SKM-1 (cell line): ENCODE measurements around the gene MYF5.

Source experiments
- DNase-seq: peaks from one replicate; lab custom pipeline; 2025; ENCODE audit not compliant: unreplicated experiment; lab: John Stamatoyannopoulos, UW

MYF5 gene

DNA sequence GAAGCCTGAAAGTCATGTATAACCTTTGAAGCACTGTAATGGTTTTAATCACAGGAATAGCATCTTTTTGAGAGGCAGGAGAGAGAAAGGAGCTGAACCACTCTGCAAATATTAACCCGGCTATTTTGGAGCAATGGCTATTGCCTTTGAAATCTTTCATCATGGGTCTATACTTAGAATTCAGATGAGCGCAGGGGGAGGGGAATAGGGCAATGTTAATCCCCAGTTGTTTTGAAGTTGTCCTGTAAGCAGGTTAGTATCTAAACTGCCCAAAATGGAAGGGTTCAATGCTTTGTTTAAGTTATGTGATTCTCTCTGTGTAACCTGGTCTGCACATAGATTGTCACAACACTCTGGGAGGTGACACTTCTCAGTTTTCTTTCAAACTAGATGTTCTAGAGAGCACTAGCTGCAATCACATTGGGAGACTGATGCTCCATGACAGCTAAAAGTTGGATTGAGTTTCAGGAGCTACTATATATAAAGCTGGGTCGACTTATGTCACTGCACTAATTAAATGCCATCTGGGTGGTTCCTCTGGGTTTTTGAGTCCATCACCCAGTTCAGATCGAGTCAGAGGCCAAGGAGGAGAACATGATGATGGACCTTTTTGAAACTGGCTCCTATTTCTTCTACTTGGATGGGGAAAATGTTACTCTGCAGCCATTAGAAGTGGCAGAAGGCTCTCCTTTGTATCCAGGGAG, 9.4 kb upstream of the MYF5 start, which contains the start of gene MYF6:
MYF6 (plus strand) TSS at position 509 of the 704 bp plus-strand sequence; CDS start at position 595, 86 bp downstream.
- no peak for DNase-seq

DNA sequence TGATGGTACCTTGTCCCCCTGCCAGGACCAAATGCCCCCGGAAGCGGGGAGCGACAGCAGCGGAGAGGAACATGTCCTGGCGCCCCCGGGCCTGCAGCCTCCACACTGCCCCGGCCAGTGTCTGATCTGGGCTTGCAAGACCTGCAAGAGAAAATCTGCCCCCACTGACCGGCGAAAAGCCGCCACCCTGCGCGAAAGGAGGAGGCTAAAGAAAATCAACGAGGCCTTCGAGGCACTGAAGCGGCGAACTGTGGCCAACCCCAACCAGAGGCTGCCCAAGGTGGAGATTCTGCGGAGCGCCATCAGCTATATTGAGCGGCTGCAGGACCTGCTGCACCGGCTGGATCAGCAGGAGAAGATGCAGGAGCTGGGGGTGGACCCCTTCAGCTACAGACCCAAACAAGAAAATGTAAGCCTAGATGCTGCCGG, 8.9 kb upstream of the MYF5 start:
- DNase-seq: no peak

DNA sequence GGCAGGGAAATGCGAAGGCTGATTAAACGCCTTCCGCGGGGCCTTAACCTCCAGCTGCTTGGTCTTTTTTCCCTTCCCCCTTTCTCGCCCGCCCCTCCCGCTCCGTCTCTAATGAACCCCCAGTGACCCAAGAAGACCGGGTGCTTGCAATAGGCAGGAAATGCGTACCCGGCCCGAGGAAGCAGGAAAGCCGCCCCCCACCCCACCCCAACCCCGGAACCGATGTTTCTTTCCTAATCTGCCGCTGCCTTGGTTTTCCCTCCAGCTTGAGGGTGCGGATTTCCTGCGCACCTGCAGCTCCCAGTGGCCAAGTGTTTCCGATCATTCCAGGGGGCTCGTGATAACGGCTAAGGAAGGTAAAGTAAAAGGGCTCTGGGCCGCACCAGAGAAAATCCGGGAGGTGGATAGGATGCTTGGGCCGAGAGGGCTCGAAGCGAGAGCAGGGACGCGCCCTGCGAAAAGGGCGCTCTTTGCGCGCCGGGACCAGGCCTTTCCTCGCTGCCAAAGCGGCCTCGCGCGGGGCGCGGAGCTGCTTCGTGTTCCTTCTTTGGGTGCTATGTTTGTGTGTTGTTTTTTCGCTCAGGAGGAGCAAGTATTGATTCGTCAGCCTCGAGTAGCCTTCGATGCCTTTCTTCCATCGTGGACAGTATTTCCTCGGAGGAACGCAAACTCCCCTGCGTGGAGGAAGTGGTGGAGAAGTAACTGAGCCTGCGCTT, 8.3 kb upstream of the MYF5 start:
- no peak for DNase-seq

DNA sequence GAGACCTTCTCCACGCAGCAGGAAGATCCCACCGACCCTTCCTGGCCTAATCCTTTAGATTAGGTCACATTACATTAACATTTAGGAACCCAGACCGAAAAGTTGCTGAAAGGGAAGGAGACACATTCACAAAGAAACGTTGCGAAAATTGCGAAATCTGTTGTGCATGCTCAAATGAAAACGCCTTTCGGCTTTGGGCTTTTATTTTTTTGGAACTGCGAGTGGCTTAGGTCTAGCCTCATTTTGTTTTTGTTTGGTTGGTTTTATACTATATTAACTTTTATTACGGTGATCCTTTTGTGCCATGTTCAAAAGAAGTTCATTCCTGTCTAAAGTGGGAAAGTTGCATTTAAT, 7.8 kb upstream of the MYF5 start:
- no peak for DNase-seq

DNA sequence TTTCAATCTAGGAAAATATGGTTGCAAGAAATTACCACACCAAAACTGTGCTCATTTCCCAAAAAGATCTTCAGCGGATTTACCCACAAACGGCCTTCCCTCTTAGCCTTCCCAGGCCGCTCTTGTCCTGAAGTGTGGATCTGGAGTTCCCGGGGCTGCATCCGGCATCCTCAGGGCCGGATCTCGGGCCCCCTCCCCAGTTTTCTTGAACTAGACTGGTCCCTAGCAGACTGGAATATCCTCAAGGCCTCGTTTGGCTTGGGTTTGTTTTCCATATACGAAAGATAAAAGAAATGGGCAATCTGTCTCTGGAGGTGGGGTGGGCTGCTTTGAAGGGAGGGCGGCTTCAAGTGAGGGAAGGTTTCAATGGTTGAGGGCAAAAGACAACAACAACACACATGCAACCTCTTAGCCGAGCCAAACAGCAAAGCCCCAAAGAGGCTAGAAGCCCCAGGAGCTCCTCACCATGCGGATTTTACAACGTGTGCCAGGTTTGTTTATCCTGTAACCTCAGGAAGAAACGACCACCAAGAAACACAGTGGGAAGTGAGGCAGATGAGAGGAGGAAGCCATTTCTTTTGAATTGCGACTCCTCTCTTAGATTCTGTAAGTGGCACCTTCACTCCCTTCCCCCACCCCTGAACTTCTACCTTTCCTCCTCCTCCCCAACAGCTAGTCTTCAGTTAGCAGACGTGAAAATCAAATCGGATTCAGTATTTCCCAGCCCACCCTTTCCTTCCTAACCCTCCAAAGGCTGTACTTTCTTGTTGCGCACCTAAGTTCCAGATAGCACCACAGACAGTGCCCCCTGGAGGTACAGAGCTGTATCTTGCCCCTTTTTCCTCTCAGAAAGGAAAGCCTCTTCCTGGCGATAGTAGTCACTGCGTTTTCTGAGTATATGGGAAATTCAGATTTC, 6.6 kb upstream of the MYF5 start:
- no peak for DNase-seq

DNA sequence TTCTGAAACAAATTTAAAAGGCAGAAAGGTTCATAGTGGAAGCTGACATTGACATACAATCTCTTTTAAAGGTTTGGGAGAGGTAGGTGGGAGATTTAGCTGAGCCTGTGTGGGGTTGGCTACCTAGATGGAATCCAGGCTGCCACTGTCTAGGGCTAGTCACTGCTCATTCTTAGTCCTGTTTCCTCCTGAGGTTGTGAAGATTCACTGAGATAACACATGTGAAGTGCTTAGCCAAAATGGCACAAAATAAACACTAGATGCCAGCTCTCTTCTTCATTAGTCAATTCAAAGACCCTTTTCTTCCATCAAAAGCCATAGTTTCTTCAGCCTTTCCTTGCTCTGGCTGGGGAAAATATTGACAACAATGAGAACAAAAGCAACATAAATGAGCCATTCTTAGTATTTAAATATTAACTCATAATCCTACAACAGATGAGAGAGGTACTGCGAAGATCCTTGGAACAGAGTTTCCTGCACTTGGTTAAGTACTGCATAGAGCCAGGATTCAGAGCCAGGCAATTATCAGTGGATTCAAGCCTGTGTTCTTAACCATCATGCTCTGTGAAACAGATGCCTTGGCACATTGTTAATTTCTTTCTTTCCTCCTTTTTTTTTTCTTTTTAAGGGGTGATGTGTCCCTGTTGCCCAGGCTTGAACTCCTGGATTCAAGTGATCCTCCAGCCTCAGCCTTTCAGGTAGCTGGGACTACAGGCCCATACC, 5.8 kb upstream of the MYF5 start:
- DNase-seq: no peak

DNA sequence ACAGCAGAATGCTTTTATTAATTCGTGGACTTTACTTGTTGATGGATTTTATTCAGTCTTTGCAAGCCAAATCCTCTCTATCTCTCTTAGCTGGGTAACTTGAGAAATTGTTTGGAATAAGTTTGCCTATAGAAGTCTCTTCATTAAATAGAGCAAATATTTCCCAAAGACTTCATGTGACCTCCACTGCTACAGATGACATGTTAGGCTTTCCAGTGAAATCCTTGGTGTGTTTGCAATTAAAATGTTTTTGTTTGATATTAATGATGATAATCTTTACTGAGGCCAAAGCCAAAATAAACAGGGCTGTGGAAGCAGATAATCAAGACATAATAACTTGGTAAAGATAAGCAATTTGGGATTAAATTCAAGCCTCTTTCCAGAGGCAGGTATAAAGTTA, 4.8 kb upstream of the MYF5 start:
- DNase-seq: no peak

DNA sequence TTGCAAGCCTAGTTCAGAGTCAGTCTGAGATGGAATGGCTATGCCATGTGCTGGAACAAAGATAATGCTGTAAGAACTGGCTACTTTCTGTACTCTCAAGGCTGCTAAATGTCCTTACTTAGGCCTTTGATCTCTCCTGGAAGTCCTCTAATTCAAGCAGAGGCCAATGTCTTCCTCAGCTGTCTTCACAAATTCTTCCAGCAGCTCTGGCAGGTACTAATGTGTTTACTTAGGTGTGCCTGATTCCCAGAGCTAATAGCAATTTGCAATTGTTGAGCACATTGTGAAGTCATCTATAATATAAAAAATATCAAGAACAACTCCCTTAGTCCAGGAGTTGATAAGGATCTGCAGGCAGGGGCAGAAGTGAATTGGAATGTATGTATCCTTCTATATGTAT, 3.8 kb upstream of the MYF5 start:
- no peak for DNase-seq

DNA sequence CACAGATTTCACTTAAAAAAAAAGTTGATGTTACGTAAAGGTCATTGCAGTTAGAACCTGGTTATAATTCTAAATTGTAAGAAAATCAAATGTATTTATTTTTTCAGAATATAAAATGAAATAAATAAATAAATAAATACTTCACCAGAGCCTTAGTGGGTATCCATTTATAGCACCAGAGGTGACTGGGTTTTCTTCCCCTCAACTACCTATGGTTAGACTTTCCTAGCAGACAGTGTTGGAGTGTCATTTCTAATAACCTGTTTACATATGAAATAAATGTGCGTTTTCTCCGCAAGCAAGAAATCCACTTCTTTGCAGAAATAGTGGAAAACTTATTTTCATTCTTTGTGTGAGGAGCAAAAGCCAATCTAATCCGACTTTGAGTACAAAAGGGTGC, 3.3 kb upstream of the MYF5 start:
- no peak for DNase-seq

DNA sequence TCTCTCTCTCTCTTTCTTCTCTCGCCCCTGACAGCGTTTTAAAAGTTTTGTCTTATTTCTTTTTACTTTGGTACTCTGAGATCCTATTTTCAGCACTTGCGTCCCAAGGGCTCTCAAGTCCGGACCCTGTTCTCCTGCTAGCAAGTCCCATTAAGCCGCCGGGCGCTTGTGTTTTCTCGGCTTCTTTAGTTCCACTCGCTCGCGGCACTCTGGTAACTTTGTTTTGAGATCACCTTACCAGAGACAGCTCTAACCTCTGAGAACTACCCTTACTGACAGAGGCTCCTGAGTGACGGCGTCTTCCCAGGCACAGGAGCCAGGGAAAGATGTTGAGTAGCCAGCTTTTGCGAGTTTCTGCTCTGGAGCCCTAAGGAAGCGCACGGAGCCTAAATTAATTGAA, 2.7 kb upstream of the MYF5 start:
- no peak for DNase-seq

DNA sequence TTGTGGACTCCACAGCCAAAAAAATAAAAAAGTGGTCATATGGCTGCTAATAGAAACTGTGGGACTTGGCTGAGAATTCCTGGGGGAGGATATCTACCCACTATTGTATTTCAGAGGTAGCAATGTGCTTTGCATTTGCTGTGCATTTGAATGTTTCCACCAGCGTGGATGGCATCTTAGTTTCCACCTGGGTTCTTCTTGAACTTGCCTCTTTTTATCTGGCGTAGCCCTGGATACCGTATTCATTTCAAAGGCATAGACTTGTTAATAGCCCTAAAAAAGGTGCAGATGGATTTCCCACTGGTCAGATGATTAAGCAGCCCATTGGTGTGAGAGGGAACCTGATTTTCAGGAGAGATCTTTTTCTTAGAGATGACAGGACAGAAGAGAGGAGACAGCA, 1.9 kb upstream of the MYF5 start:
- DNase-seq: no peak

DNA sequence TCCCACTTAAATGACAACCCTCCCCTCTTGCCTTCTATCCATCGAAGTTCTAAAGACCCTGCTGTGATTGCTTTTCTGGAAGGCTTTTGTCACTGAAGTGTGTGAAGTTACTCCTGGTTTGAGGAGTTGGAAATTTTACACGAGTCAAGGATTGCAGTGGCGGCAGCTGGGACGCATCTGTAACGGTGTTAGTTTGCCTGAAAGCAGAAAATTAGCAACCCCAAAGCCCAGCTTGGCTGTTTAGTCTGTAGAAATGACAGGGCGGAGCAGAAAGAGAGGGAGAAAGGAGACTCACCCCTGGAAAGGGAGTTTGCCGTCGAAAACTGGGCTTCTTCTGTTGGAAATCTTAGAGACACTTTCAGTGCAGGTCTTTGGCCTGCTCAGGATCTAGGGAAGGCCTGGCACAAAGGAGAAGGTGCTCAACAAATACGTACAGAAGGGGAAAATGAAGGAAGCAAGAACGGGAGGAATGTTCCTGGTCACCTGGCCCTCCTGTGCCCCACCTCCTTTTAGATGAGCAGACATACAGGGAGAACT, 931 bp upstream of the MYF5 start:
- DNase-seq: no peak

DNA sequence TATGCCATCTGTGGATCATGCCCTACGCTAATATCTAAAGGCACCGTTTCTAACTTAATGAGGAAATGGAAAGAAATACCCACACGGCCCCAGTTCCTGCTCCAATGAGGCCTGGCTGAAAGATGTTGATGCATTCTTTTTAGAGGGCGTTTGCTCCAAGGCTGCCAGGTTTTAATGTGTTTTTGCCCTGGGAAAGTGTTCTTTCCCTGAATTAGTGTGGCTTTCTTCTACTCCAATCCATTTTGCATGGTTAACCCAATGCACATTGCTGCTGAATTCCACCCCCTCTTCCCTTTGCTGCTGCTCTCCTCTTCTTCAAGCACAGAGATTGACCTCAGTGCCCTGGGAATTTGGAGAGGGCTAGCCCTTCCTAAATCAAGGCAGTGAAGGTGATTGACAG, 1.1 kb downstream of the MYF5 start:
- DNase-seq: no peak

DNA sequence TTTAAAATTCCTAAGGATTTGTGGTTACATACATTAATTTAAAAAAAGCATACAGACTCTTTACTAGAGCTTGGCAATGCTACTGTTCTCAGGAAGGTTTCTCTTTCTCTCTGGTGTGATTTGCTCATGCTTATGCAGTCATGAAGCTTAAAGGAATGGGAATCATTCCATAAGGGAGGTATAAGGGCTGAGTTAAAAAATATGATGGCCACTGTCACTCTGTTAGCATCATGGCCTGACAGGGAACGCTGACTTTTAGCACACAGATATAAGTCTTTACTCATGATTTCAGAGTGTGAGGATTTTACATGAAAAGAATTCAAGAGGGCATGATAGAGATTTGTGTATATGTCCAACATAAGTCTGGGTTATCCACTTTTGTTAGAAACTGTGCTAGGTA, 3.8 kb downstream of the MYF5 start:
- no peak for DNase-seq

DNA sequence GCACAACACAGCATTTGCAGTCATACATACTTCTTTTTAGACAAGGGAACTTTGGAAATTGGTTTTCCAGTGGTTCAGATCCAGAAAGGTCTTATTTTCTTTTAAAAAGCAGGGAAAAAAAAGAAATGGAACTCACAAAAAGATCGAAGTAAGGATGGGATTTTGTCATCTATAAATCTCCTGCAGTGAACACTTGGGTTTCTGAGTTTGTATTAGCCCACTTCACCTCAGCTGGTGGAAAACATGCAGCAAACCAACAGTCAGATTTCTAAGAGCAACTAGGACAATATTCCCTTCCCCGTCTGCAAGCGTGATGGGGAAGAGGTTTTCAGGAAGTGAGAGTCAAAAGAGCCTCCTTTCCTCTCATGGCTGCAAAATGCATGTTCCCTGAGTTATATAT, 4.6 kb downstream of the MYF5 start:
- DNase-seq: no peak

DNA sequence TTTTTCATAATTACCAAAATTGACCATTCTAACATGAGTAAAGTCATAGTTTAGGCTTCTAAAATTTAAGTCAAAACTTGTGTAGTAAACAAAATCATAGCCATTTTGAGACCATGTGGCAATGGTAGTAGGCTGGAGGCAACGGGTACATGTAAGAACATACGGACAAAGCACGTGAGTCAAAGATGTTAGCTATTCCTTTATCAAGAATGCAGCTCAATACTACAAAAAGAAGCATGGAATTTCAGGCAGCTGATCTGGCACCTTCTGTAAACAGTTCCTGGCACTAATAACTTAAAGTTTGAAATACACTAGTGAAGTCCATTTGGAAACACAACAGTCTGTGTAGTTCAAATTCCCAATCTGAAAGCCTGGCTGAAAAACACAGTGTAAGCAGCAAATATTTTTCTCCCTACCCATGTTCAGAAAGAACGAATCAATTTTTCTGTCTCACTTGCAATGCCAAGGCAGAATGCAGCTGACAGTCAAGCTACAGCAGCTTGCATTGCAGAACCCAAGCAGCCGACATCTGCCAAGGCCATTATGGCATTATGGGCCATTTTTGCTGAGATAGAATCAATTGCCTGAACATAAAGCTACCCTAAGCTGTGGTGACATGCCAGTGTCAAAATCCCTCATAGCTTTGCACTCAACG, 29.3 kb downstream of the MYF5 start:
- DNase-seq: no peak

DNA sequence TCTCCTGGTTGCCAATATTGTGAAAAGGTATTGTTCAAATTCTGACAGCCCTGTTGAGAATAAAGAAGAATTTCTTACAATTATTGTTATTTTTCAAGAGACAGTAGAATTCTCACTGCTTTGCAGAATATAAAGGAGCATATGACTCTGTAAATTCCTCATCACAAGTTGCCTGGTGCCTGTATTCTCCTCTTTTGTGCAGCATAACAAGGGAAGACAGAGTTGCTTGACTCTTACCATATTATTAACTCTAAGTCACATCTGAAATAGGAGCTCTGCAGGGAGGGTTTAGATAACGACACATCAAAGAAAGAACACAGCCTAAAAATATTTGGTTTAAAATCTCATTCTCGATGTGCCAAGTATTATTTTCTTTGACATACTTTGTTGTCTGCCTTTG, 31.1 kb downstream of the MYF5 start:
- no peak for DNase-seq

DNA sequence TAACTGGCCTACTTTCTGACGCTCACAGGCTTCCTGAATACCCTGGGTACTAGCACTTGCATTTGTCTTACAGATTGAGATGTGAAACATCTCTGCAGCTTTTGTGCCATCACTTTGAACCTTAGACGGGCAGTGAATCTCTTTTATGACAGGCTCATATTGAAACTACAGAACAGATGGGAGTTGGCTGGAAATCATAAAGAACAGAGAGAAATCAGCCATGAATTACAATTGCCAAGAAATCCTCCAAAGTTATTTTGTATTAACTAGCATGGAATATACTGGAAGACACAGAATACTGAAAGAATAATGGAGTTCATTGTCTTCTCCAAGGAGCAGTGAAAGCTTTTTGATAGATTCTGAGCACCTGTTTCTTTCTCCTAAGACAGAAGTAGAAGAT, 32.7 kb downstream of the MYF5 start:
- DNase-seq: no peak

DNA sequence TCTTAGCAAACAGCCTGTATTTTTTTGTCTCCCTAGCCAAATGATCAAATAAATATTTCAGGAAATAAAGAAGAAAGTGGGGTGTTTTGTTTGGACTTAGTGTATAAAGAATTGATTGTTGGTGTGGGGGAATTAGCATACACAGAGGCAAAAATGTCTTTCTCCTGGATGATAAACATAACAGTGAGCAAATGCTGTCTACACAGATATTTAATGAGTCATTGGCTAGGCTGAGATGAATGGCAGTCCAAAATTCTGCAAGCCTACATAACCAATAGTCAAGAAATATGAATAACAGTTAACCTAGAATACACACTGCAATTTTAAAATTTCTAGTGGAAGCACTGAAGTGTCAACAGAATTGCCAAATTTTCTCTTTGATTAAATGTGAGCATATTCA, 35.8 kb downstream of the MYF5 start:
- DNase-seq: no peak

DNA sequence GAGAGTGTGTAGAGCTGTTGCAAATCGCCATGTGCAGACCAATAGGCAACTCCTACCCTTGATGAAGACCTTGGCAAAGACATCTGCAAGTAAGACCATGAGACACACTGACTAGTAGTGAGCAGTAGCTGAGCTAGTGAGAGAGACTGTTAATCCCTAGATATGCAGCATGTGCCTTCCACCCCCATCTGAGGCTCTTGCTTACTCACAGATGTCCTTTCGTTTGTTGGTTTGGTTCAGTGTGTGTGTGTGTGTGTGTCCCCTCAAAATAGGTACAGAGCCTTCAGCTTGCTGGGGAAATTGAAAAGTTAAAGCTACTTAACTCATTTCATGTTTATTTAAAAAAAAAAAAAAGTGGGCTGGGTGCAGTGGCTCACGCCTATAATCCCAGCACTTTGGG, 37.6 kb downstream of the MYF5 start:
- no peak for DNase-seq
